ENCODE measurements around the gene YIPF6.

YIPF6 gene

GRCh38 chrX:68498508-68499379 lies at the start of gene YIPF6:
Gene YIPF6 (plus strand): TSS chrX:68499051. CDS start chrX:68499067, 16 bp downstream.
- DNase-seq (ENCODE audit: low read depth): peak; percentile 66
- H3K4me3 ChIP-seq (ENCODE audit: low read length): peak within 1 kb of the TSS; percentile 79
- no peak for TF ChIP-seq CTCF (IDR thresholded peaks at IDR 0.05; ENCODE audit: insufficient read depth, low read depth, low read length, missing control alignments)

GRCh38 chrX:68451720-68452119 lies 47.1 kb upstream of the YIPF6 start:
- no peak overlapping the region for H3K4me3 ChIP-seq (ENCODE audit: low read length)
- no peak for DNase-seq (ENCODE audit: low read depth)
- no peak for TF ChIP-seq CTCF (IDR thresholded peaks at IDR 0.05; ENCODE audit: insufficient read depth, low read depth, low read length, missing control alignments)

- TF ChIP-seq CTCF (IDR thresholded peaks at IDR 0.05; ENCODE audit: insufficient read depth, low read depth, low read length, missing control alignments): no peak
- DNase-seq (ENCODE audit: low read depth): no peak
- no peak overlapping the region for H3K4me3 ChIP-seq (ENCODE audit: low read length)
Observed at GRCh38 chrX:68454476-68455150, 44.2 kb upstream of the YIPF6 start.

- no peak for TF ChIP-seq CTCF (IDR thresholded peaks at IDR 0.05; ENCODE audit: insufficient read depth, low read depth, low read length, missing control alignments)
- no peak for DNase-seq (ENCODE audit: low read depth)
- no peak overlapping the region for H3K4me3 ChIP-seq (ENCODE audit: low read length)
Observed at GRCh38 chrX:68455151-68455510, 43.7 kb upstream of the YIPF6 start.

GRCh38 chrX:68461093-68461492 lies 37.8 kb upstream of the YIPF6 start:
- TF ChIP-seq CTCF (IDR thresholded peaks at IDR 0.05; ENCODE audit: insufficient read depth, low read depth, low read length, missing control alignments): no peak

GRCh38 chrX:68461576-68461975 lies 37.3 kb upstream of the YIPF6 start:
- no peak for DNase-seq (ENCODE audit: low read depth)
- no peak for TF ChIP-seq CTCF (IDR thresholded peaks at IDR 0.05; ENCODE audit: insufficient read depth, low read depth, low read length, missing control alignments)
- H3K4me3 ChIP-seq (ENCODE audit: low read length): no peak overlapping the region

More at GRCh38 chrX:68461093-68461492, 37.8 kb upstream of the YIPF6 start:
- H3K4me3 ChIP-seq (ENCODE audit: low read length): no peak overlapping the region
- DNase-seq (ENCODE audit: low read depth): no peak
